ENCODE measurements around the gene MIER3. TPM values are rescaled to one million over a fixed set of nuclear protein-coding genes. Genes with fewer than 3 reads are reported as not detected.
A peak's percentile ranks its signal among the peaks of the same experiment; 100 is the strongest.

The MIER3 gene
- total RNA-seq, 4 donors from 2014 or later, result 14.4 to 44.5 (median 23.6) TPM

DNA sequence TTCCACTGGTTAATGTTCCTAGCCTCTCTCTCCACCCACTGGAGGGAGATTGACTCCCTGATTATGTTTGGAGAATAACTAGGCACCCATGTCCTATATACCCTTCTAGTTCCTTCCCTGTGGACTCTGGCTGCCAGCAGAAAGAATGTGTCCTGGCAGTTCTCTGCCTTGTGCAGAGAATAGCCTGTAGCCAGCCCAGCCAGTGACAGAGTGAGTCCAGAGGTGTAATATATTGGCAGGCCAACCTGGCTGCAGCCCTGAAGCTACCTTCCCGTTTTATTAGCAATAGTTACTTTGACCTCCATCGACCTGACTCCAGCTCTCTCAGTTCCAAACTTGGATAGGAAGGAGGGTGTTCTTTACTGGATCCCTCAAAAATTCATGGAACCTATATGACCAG is 34.4 kb downstream of the MIER3 start:
- no peak for ATAC-seq
- Histone ChIP-seq H3K4me1 (peaks cover 0 to 7% (median 0%) of the 10 kb centered on the region in 3 donors), H3K36me3 (peaks cover 3 to 16% of the 10 kb centered on the region in 2 donors), H3K27ac (no peak overlapping the region), H3K27me3 (no peaks in the 10 kb centered on the region), H3K4me3 (no peak overlapping the region), H3K9me3 (no peaks in the 10 kb centered on the region)
- TF ChIP-seq POLR2AphosphoS5 (IDR thresholded peaks at IDR 0.05) (no peak), POLR2A (IDR thresholded peaks at IDR 0.05) (no peak), EP300 (IDR thresholded peaks at IDR 0.05) (no peak)
- TF ChIP-seq, protein P1, sequence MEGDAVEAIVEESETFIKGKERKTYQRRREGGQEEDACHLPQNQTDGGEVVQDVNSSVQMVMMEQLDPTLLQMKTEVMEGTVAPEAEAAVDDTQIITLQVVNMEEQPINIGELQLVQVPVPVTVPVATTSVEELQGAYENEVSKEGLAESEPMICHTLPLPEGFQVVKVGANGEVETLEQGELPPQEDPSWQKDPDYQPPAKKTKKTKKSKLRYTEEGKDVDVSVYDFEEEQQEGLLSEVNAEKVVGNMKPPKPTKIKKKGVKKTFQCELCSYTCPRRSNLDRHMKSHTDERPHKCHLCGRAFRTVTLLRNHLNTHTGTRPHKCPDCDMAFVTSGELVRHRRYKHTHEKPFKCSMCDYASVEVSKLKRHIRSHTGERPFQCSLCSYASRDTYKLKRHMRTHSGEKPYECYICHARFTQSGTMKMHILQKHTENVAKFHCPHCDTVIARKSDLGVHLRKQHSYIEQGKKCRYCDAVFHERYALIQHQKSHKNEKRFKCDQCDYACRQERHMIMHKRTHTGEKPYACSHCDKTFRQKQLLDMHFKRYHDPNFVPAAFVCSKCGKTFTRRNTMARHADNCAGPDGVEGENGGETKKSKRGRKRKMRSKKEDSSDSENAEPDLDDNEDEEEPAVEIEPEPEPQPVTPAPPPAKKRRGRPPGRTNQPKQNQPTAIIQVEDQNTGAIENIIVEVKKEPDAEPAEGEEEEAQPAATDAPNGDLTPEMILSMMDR (IDR thresholded peaks at IDR 0.05), result no peak
- 70 to 85% methylated on average over 2 of the region's 2 CpGs for WGBS, 2 donors (ENCODE audit: low coverage in 1 of 2)

DNA sequence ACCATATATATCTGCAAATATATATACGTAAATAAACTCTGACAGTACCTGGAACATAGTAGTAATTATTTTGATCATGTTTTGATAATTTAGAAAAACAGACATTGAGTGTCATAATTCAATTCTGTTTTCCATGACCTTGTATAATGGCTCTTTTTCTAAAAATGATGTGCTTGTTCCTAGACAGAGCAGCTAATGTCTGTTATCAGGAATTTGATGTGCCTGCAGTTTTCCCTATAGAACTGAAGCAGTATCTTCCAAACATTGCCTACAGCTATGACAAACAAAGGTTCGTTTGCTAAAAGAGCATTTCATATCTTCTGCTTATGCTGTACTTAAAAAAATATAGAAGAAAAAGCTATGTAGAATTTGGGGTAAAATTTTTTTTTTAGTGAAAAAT is 37.2 kb downstream of the MIER3 start:
- H3K36me3 ChIP-seq, result no peaks in the 10 kb centered on the region
- WGBS, 2 donors (ENCODE audit: low coverage in 1 of 2), result 89 to 94% methylated on average over 2 of the region's 2 CpGs
- no peaks in the 10 kb centered on the region for H3K27me3 ChIP-seq
- TF ChIP-seq, protein P1 (IDR thresholded peaks at IDR 0.05), result no peak
- TF ChIP-seq EP300 (IDR thresholded peaks at IDR 0.05) (no peak), POLR2A (IDR thresholded peaks at IDR 0.05) (no peak), POLR2AphosphoS5 (IDR thresholded peaks at IDR 0.05) (no peak)
- H3K4me1 ChIP-seq, result peaks cover 0 to 9% (median 5%) of the 10 kb centered on the region in 3 donors
- no peaks in the 10 kb centered on the region for H3K9me3 ChIP-seq
- no peak overlapping the region for H3K27ac ChIP-seq
- H3K4me3 ChIP-seq, result no peak overlapping the region
- no peak for ATAC-seq

DNA sequence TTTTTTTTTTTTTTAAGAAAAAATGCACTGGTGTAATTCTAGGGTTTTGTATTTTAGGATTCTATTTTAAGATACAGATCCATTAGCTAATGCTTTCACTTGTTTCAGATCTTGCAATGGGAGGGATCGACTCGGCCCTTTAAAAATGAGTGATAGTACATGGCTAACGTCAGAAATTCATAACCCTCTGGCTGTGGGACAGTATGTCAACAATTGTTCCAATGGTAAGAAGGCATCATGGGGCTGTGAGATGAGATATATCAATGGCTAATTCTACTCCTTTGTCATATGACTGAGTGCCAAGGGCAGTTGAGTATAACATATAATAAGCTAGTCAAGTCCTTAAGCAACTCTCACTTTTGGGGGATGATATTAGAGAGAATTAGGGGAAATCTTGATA is 38.2 kb downstream of the MIER3 start:
- 91 to 100% methylated on average over 3 of the region's 3 CpGs for WGBS, 2 donors (ENCODE audit: low coverage in 1 of 2)
- H3K27ac ChIP-seq, result no peak overlapping the region
- no peaks in the 10 kb centered on the region for H3K27me3 ChIP-seq
- TF ChIP-seq EP300 (IDR thresholded peaks at IDR 0.05) (no peak), POLR2A (IDR thresholded peaks at IDR 0.05) (no peak), POLR2AphosphoS5 (IDR thresholded peaks at IDR 0.05) (no peak)
- TF ChIP-seq, protein P1 (IDR thresholded peaks at IDR 0.05), result no peak
- H3K4me3 ChIP-seq, result no peak overlapping the region
- no peaks in the 10 kb centered on the region for H3K9me3 ChIP-seq
- ATAC-seq, result no peak
- no peaks in the 10 kb centered on the region for H3K36me3 ChIP-seq
- peaks cover 0 to 11% (median 5%) of the 10 kb centered on the region in 3 donors for H3K4me1 ChIP-seq

DNA sequence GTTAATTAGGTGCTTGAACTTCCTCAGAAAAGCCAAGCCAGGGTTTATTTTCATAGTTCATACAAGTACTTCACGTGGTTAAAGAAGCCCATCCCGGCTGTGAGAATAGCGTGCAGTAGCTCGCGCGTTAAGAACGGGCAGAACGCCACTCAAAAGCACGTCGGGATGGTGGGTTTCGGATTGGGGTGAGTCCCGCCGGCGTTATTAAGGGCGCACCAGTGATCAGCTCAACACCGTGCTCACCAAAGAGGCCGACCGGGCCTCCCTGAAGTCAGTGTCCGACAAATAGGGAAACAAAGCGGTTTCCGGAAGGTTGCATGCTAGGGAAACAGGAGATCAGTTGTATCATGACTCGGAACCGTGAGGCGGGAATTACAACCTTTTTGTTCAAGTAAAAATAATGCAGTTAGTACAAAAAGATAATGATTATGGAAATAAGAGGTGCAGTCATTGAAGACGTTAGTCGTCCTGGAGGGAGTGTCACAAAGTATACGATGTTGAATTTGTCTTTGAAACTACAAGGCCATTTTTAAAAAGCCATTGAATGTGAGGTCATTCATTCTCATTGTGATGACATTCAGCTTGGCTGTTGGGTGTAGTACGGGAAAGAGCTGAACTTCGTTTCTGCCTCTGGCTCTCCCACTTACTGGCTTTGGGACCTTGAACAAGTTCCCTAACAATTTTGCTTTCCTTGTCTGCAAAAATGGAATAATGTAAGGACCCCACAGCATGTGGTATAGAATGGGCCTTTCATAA is 41.5 kb downstream of the MIER3 start:
- peak overlapping the region; percentile 60 to 96 (median 94) for H3K27ac ChIP-seq
- no peaks in the 10 kb centered on the region for H3K9me3 ChIP-seq
- peak; percentile 8 for ATAC-seq
- TF ChIP-seq, protein P1 (IDR thresholded peaks at IDR 0.05), result no peak
- TF ChIP-seq POLR2A (IDR thresholded peaks at IDR 0.05) (no peak), EP300 (IDR thresholded peaks at IDR 0.05) (no peak), POLR2AphosphoS5 (IDR thresholded peaks at IDR 0.05) (no peak)
- peaks cover 0 to 15% (median 5%) of the 10 kb centered on the region in 3 donors for H3K4me1 ChIP-seq
- H3K4me3 ChIP-seq, result peak overlapping the region; percentile 52 to 68
- WGBS, 2 donors (ENCODE audit: low coverage in 1 of 2), result 1 to 4% methylated on average over 14 to 21 of the region's 29 CpGs
- H3K27me3 ChIP-seq, result no peaks in the 10 kb centered on the region
- no peaks in the 10 kb centered on the region for H3K36me3 ChIP-seq

All from gastroesophageal sphincter (tissue), 4 donors.